ENCODE measurements around the gene GLRX.

DNA sequence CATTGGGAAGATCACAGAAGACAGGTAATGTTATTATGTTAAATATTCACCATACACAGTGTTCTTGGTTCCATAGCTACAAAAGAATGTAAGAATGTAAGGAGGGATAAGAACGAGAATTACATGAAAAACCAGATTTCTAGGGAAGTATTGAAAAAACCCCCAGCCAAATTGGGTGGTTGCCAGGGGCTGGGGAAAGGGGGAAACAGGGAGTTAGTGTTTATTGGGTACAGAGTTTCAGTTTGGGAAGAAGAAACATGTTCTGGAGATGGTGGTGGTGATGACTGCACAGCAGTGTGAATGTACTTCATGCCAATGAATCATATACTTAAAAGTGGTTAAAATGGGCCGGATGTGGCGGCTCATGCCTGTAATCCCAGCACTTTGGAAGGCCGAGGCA lies 40.3 kb downstream of the GLRX start:
- TF ChIP-seq EZH2 (IDR thresholded peaks at IDR 0.05) (no peak), POLR2AphosphoS5 (IDR thresholded peaks at IDR 0.05; ENCODE audit: borderline replicate concordance, low read depth, low read length) (no peak)

Measured in SK-N-MC (cell line).